Measurements from ENCODE around the gene MTRR.
A peak's percentile ranks its signal among the peaks of the same experiment; 100 is the strongest.

The MTRR gene

GRCh38 chr5:7857926-7858632 is 10.9 kb upstream of the MTRR start:
- FAIRE-seq: no peak

DNA sequence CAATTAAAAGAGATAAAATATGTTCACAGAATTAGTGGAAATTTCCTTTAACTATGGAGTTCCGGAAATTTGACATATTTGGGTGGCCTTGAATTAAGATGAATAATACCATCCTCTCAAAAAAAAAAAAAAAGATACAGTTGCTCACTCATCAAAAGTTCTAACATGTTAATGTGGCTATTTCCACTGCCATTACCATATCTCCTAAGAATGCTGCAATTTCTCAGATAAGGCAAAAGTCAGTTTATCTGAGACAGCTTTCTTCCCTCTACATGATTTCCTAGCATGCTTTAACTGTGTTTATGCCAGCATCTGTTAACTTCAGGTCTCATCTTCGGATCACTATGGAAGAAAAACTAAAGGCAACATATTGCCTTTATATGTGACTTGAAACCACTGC is 2.8 kb upstream of the MTRR start:
- FAIRE-seq: no peak

GRCh38 chr5:7867260-7867659 is 1.7 kb upstream of the MTRR start:
- no peak for FAIRE-seq

GRCh38 chr5:7868427-7868772 is 548 bp upstream of the MTRR start:
- no peak for FAIRE-seq

DNA sequence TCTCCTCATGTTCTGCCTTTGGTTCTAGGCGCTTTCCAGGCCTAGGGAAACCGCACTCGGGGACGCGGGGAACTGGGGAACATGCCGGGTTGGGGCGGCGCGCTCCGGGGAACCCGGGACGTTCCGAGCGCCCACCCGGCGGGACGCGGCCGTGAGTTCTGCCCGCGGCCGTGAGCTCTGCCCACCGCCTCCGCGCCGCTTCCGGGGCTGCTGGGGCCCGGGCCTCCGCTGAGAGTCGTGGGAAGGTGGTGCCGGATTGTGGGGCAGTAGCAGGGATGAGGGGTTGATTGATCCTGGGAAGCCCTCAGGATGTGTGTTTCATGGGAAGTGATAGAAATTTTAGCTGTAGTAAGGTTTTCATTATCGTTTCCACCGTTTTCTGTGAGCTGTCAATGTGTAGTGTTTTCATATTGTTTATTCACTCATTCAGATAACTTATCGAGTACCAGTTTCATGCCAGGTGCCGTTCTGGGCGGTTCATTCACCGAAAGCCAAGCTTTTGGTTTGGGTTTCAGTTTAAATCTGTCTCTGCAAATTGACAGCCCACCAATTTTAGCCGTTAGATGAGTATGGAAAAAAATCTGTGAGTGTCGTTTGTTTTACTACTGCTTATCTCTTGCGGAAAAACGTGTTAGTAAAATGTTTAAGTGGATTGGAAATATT is 657 bp downstream of the MTRR start:
- no peak for FAIRE-seq

- no peak for FAIRE-seq
These were observed 2.7 kb downstream of the MTRR start for GRCh38 chr5:7871653-7872052.

GRCh38 chr5:7872517-7873130 is 3.7 kb downstream of the MTRR start:
- no peak for FAIRE-seq

GRCh38 chr5:7873216-7873615 is 4.3 kb downstream of the MTRR start:
- FAIRE-seq: no peak

- FAIRE-seq: no peak
These were observed 5.7 kb downstream of the MTRR start for GRCh38 chr5:7874639-7875038.

DNA sequence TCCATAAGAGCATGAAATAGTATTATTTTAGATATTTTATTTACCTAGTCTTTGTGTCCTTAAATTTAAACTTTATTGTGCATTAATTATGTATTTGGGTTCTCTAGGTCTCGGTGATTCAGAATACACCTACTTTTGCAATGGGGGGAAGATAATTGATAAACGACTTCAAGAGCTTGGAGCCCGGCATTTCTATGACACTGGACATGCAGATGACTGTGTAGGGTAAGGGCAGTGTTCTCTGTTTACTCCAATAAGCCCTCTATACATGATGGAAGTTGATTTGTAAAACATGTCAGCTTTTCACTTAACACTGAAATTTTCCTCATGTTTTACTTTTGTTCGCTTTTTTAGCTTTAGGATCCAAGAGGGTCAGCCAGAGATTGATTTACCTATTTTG is 6.2 kb downstream of the MTRR start:
- no peak for FAIRE-seq

- FAIRE-seq: no peak
These were observed 7.9 kb downstream of the MTRR start for GRCh38 chr5:7876867-7877266.

DNA sequence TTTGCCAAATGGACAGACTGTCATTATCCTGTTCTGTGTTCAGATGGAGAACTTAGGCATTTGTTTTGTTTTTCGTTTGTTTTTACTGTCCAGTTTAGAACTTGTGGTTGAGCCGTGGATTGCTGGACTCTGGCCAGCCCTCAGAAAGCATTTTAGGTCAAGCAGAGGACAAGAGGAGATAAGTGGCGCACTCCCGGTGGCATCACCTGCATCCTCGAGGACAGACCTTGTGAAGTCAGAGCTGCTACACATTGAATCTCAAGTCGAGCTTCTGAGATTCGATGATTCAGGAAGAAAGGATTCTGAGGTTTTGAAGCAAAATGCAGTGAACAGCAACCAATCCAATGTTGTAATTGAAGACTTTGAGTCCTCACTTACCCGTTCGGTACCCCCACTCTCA is 8.9 kb downstream of the MTRR start:
- FAIRE-seq: no peak

DNA sequence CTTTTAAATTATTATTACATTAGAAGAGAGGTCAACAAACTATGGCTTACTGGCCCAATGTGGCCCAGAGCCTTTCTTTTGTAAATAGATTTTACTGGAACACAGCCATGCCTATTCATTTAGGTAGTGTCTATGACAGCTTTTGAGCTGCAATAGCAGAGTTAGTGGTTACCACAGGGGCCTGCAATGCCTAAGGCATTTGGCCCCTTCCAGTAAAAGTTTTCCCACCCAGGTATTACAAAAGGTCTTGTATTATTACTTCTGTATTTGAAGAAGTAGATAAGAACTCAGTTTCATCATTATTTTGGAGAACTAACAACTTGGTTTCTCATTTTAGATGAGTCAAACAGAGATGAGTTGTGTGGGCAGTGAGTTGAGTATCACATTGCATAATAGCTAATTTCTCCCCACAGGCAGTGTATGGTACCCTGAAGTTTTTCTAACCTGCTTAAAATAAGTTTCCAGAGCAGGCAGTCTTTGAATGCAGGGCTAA is 9.5 kb downstream of the MTRR start:
- FAIRE-seq: no peak

- no peak for FAIRE-seq
These were observed 12.1 kb downstream of the MTRR start for GRCh38 chr5:7881091-7881490.

GRCh38 chr5:7881816-7882215 is 12.9 kb downstream of the MTRR start:
- FAIRE-seq: no peak

GRCh38 chr5:7882926-7883325 is 14.0 kb downstream of the MTRR start:
- no peak for FAIRE-seq

GRCh38 chr5:7884491-7885267 is 15.7 kb downstream of the MTRR start:
- FAIRE-seq: no peak

DNA sequence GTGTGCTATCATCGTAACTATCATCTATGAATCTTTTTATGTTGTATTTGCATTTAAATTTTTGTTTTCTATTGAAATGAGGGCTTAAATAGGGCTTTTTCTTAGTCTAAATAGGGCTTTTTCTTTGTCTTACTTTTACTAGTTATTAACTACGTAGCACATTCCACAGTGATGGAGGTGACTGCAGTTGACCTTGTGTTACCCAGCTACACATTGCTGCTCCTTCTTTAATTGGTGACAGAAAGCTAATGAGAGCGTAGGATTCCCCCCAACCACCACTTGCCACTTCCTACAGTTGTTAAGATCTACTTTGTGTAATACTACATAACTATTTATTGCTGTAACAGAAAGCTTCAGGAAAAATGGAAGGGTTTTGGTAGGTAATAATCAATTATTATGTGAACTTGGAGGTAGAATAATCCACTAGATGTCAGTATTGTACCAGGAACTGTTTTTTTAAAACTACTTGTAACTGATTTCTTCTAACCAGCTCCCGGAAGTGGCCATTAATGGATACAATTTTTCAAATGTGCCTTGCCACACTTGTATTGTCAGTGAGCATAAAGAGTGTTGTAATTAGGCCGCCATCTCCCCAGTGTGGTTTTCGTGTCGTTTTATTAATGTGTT is 18.0 kb downstream of the MTRR start:
- FAIRE-seq: peak; percentile 31

GRCh38 chr5:7888901-7889300 is 20.0 kb downstream of the MTRR start:
- no peak for FAIRE-seq

DNA sequence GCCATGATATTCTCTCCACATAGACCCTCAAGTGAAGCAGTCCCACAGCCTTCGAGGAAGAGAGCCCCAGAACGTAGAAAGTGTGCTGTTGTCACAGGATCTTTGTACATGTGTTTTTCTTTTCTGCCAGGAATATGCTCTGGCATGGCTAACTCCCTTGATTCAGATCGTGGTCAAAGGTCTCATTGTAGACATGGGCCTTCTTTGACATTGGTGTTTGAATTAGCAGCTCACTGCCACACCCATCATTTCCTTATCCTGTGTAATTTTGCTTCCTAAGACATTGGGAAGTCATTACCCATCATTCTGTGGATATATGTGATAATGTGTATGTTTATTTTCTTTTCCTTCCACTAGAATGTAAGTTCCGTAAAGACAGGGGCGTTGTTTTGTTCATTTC is 25.5 kb downstream of the MTRR start:
- FAIRE-seq: no peak

GRCh38 chr5:7894860-7895259 is 25.9 kb downstream of the MTRR start:
- no peak for FAIRE-seq

DNA sequence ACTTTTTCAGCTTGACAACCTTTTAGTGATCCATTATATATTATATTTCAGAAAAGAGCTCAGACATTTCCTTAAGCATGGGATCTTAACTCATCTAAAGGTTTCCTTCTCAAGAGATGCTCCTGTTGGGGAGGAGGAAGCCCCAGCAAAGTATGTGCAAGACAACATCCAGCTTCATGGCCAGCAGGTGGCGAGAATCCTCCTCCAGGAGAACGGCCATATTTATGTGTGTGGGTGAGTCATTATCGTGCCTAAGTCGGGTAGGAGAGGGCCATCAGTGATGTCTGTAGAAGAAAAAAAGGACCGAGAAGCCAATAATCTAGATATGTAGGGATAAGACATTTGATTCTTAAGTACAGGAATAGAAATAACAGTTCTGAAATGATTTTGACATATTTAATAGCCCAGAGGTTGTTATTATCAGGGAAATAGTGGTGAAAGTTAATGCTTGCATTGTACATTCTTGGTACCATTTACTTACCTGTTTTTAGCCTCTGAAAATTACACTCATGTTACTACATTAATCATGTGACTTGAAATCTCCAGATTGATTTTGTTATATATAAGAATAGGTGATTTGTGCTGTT is 28.2 kb downstream of the MTRR start:
- no peak for FAIRE-seq

DNA sequence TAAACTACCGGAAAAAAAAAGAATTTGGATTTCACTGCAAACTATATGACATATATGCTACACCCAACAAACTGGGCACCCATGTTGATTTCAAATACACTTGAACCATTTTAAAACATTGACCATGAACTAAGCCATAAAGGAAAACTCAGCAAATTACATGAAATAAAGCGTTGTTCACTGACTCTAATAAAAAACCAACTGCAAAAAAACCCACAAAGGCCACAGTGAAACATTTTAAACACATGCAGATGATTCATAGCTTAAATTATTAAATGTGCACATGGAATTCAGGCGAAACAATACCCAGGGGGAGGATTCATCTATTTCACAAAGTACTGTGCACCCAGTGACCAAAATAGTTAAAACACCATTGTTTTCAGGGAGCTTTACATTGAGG is 33.3 kb downstream of the MTRR start:
- no peak for FAIRE-seq
